ENCODE data around the gene CEBPG. TPM values are rescaled to one million over a fixed set of nuclear protein-coding genes. Genes with fewer than 3 reads are reported as not detected.

The CEBPG gene
- total RNA-seq, 2 experiments from 2014 or later: 15.5 TPM

GRCh38 chr19:33410915-33411401, 37.4 kb downstream of the CEBPG start:
- Mint-ChIP-seq H3K27me3 (no peaks in the 10 kb centered on the region), H3K36me3 (ENCODE audit: low read depth) (no peaks in the 10 kb centered on the region), H3K9me3 (no peaks in the 10 kb centered on the region), H3K4me3 (no peak overlapping the region), H3K27ac (no peak overlapping the region), H3K4me1 (ENCODE audit: low read depth) (no peaks in the 10 kb centered on the region)
- intact Hi-C loops (cut with DNase I, micrococcal nuclease): no loop called here
- ATAC-seq (ENCODE audit: poor library complexity) (no peak), DNase-seq (no peak)
- Histone ChIP-seq H3K4me1 (ENCODE audit: insufficient read depth, low read length) (no peaks in the 10 kb centered on the region), H3K9me3 (ENCODE audit: control insufficient read depth in 1 of 2, insufficient read depth in 1 of 2, low read length in 2 of 2) (no peaks in the 10 kb centered on the region), H3K27ac (ENCODE audit: low read depth in 1 of 2, low read length in 2 of 2) (no peak overlapping the region), H3K27me3 (ENCODE audit: control insufficient read depth in 1 of 2, insufficient read depth in 2 of 2, low read length in 2 of 2) (no peaks in the 10 kb centered on the region), H3K36me3 (ENCODE audit: insufficient read depth, low read length) (peaks cover 4% of the 10 kb centered on the region), H3K4me3 (ENCODE audit: low read length) (no peak overlapping the region)
- CTCF ChIA-PET: no interaction called here
- POLR2A ChIA-PET: no interaction called here
- no peak for TF ChIP-seq CTCF (IDR thresholded peaks at IDR 0.05)

- peaks cover 4% of the 10 kb centered on the region for H3K36me3 ChIP-seq (ENCODE audit: insufficient read depth, low read length)
- H3K4me1 Mint-ChIP-seq (ENCODE audit: low read depth): peaks cover 4% of the 10 kb centered on the region
- intact Hi-C loops (cut with DNase I, micrococcal nuclease): no loop called here
- H3K27ac Mint-ChIP-seq: no peak overlapping the region
- DNase-seq (no peak), ATAC-seq (ENCODE audit: poor library complexity) (no peak)
- no peak for TF ChIP-seq CTCF (IDR thresholded peaks at IDR 0.05)
- ChIA-PET CTCF (no interaction called here), POLR2A (no interaction called here)
- H3K4me1 ChIP-seq (ENCODE audit: insufficient read depth, low read length): peaks cover 5% of the 10 kb centered on the region
- H3K27me3 ChIP-seq (ENCODE audit: control insufficient read depth in 1 of 2, insufficient read depth in 2 of 2, low read length in 2 of 2): no peaks in the 10 kb centered on the region
- H3K4me3 ChIP-seq (ENCODE audit: low read length): no peak overlapping the region
- H3K27ac ChIP-seq (ENCODE audit: low read depth in 1 of 2, low read length in 2 of 2): no peak overlapping the region
- no peaks in the 10 kb centered on the region for H3K36me3 Mint-ChIP-seq (ENCODE audit: low read depth)
- no peaks in the 10 kb centered on the region for H3K9me3 Mint-ChIP-seq
- H3K9me3 ChIP-seq (ENCODE audit: control insufficient read depth in 1 of 2, insufficient read depth in 1 of 2, low read length in 2 of 2): no peaks in the 10 kb centered on the region
- no peak overlapping the region for H3K4me3 Mint-ChIP-seq
- no peaks in the 10 kb centered on the region for H3K27me3 Mint-ChIP-seq
These were observed 38.2 kb downstream of the CEBPG start for GRCh38 chr19:33411621-33412180.

- Mint-ChIP-seq H3K4me3 (no peak overlapping the region), H3K9me3 (no peaks in the 10 kb centered on the region), H3K36me3 (ENCODE audit: low read depth) (no peaks in the 10 kb centered on the region), H3K27me3 (no peaks in the 10 kb centered on the region), H3K4me1 (ENCODE audit: low read depth) (peaks cover 4% of the 10 kb centered on the region), H3K27ac (no peak overlapping the region)
- ATAC-seq (ENCODE audit: poor library complexity) (no peak), DNase-seq (no peak)
- peaks cover 9% of the 10 kb centered on the region for H3K4me1 ChIP-seq (ENCODE audit: insufficient read depth, low read length)
- peaks cover 4% of the 10 kb centered on the region for H3K36me3 ChIP-seq (ENCODE audit: insufficient read depth, low read length)
- no peaks in the 10 kb centered on the region for H3K27me3 ChIP-seq (ENCODE audit: control insufficient read depth in 1 of 2, insufficient read depth in 2 of 2, low read length in 2 of 2)
- ChIA-PET CTCF (no interaction called here), POLR2A (no interaction called here)
- H3K27ac ChIP-seq (ENCODE audit: low read depth in 1 of 2, low read length in 2 of 2): no peak overlapping the region
- intact Hi-C loops (cut with DNase I, micrococcal nuclease): no loop called here
- H3K4me3 ChIP-seq (ENCODE audit: low read length): no peak overlapping the region
- no peak for TF ChIP-seq CTCF (IDR thresholded peaks at IDR 0.05)
- no peaks in the 10 kb centered on the region for H3K9me3 ChIP-seq (ENCODE audit: control insufficient read depth in 1 of 2, insufficient read depth in 1 of 2, low read length in 2 of 2)
These were observed 39.3 kb downstream of the CEBPG start for GRCh38 chr19:33412601-33413425.

Measured in CD4-positive, alpha-beta T cell (primary cell).